IMR-90 (cell line): ENCODE data around the gene FAM174B. TPM values are rescaled to one million over a fixed set of nuclear protein-coding genes. Genes with fewer than 3 reads are reported as not detected.

Source experiments
- ATAC-seq: fragments of 200-7000 bp; cut with Tn5 transposase; 2 replicates; pipeline ENCODE4 v1.9.1; 2020; ENCODE audit warnings: low read depth, mild to moderate bottlenecking, moderate library complexity
- BruUV-seq: library from RNA; stranded (reverse); fragments of 400-500 nt; replicated peaks from 2 replicates; lab custom pipeline; 2021; lab: Mats Ljungman, UMichigan
- CTCF ChIA-PET: fragments of 300-600 bp; formaldehyde crosslinking; extraction: SDS; loops from one replicate; lab custom pipeline; 2021; ENCODE audit warnings: antibody characterized with exemption; lab: Yijun Ruan, JAX
- POLR2A ChIA-PET: fragments of 300-600 bp; sonication (Branson Sonifier 250); formaldehyde crosslinking; loops from one replicate; lab custom pipeline; 2022; ENCODE audit warnings: antibody characterized with exemption; ENCODE audit not compliant: unreplicated experiment; lab: Charles Lee
- DNase-seq: peaks from one replicate; pipeline ENCODE4 v3.0.0; 2013
- H2AFZ ChIP-seq: replicated peaks from 2 replicates; pipeline ENCODE3; 2013; ENCODE audit warnings: low read length, mild to moderate bottlenecking; ENCODE audit not compliant: poor library complexity
- H2AK5ac ChIP-seq: 2 replicates; pipeline ENCODE4 v1.6.1; 2013; ENCODE audit warnings: low read depth, low read length, inconsistent platforms
- H2AK9ac ChIP-seq: replicated peaks from 2 replicates; pipeline ENCODE3; 2013; ENCODE audit warnings: mild to moderate bottlenecking, low read depth, low read length, moderate library complexity; ENCODE audit not compliant: poor library complexity
- H2BK120ac ChIP-seq: 2 replicates; pipeline ENCODE4 v1.6.1; 2013; ENCODE audit warnings: low read depth, low read length, inconsistent platforms
- H2BK15ac ChIP-seq: 3 replicates; pipeline ENCODE4 v1.6.1; 2013; ENCODE audit warnings: low read depth, low read length, inconsistent platforms
- H2BK20ac ChIP-seq: 2 replicates; pipeline ENCODE4 v1.6.1; 2013; ENCODE audit warnings: low read depth, mild to moderate bottlenecking, inconsistent platforms, low read length, moderate library complexity
- H2BK5ac ChIP-seq: 2 replicates; pipeline ENCODE4 v1.6.1; 2013; ENCODE audit warnings: mild to moderate bottlenecking, low read depth, low read length, inconsistent platforms; ENCODE audit not compliant: poor library complexity, severe bottlenecking
- H3K14ac ChIP-seq: replicated peaks from 2 replicates; pipeline ENCODE4 v1.6.1; 2013; ENCODE audit warnings: low read depth, low read length, inconsistent platforms
- H3K18ac ChIP-seq: 2 replicates; pipeline ENCODE4 v1.6.1; 2013; ENCODE audit warnings: low read depth, low read length, control low read depth
- H3K23ac ChIP-seq: 2 replicates; pipeline ENCODE4 v1.6.1; 2013; ENCODE audit warnings: low read depth, low read length, inconsistent platforms
- H3K27ac ChIP-seq: 2 replicates; pipeline ENCODE4 v1.5.1; 2013; ENCODE audit warnings: mild to moderate bottlenecking, control low read depth, low read length; ENCODE audit not compliant: insufficient read depth
- H3K27me3 ChIP-seq: 2 replicates; pipeline ENCODE4 v1.6.1; 2013; ENCODE audit warnings: low read length; ENCODE audit not compliant: control insufficient read depth, insufficient read depth
- H3K36me3 ChIP-seq: 2 replicates; pipeline ENCODE4 v1.6.1; 2013; ENCODE audit warnings: low read length, mixed read lengths; ENCODE audit not compliant: control insufficient read depth, insufficient read depth
- H3K4ac ChIP-seq: 2 replicates; pipeline ENCODE4 v1.6.1; 2013; ENCODE audit warnings: low read depth, low read length, inconsistent platforms
- H3K4me1 ChIP-seq: 2 replicates; pipeline ENCODE4 v1.6.1; 2013; ENCODE audit warnings: low read length, mixed read lengths; ENCODE audit not compliant: control insufficient read depth, insufficient read depth
- H3K4me2 ChIP-seq: 2 replicates; pipeline ENCODE4 v1.6.1; 2013; ENCODE audit warnings: low read depth, mild to moderate bottlenecking, control low read depth, low read length, moderate library complexity
- H3K4me3 ChIP-seq: 2 replicates; pipeline ENCODE4 v1.5.1; 2013; ENCODE audit warnings: low read depth, mild to moderate bottlenecking, control low read depth, low read length, moderate library complexity; ENCODE audit not compliant: insufficient read depth
- H3K56ac ChIP-seq: 2 replicates; pipeline ENCODE4 v1.6.1; 2013; ENCODE audit warnings: low read length, inconsistent platforms; ENCODE audit not compliant: insufficient read depth; ENCODE audit errors: extremely low read depth
- H3K79me1 ChIP-seq, 2 experiments: 2 replicates each; pipeline ENCODE4 v1.6.1; 2013; ENCODE audit warnings: low read length in 2 of 2, inconsistent platforms in 1 of 2, low read depth in 1 of 2
- H3K9ac ChIP-seq: 2 replicates; pipeline ENCODE4 v1.6.1; 2013; ENCODE audit warnings: low read depth, low read length, control low read depth
- H3K9me1 ChIP-seq: 2 replicates; pipeline ENCODE4 v1.6.1; 2013; ENCODE audit warnings: low read length, inconsistent platforms; ENCODE audit not compliant: insufficient read depth
- H3K9me3 ChIP-seq: 2 replicates; pipeline ENCODE4 v1.6.1; 2013; ENCODE audit warnings: low read length; ENCODE audit not compliant: control insufficient read depth, insufficient read depth
- H4K20me1 ChIP-seq: 2 replicates; pipeline ENCODE4 v1.6.1; 2013; ENCODE audit warnings: low read length, inconsistent platforms; ENCODE audit not compliant: insufficient read depth
- H4K5ac ChIP-seq: 2 replicates; pipeline ENCODE4 v1.6.1; 2013; ENCODE audit warnings: mild to moderate bottlenecking, low read depth, low read length, control low read depth
- H4K8ac ChIP-seq, 2 experiments: 2 replicates each; pipeline ENCODE4 v1.6.1; 2013; ENCODE audit warnings: low read depth in 2 of 2, low read length in 2 of 2, control low read depth in 1 of 2, inconsistent platforms in 1 of 2
- H4K91ac ChIP-seq: 2 replicates; pipeline ENCODE4 v1.6.1; 2013; ENCODE audit warnings: low read depth, low read length, inconsistent platforms; ENCODE audit not compliant: insufficient read depth
- BHLHE40 ChIP-seq: fragments of 150-350 bp; IDR thresholded peaks from 2 replicates; pipeline ENCODE4 v1.6.1; 2016; ENCODE audit warnings: mild to moderate bottlenecking, low read depth, low read length
- CEBPB ChIP-seq: IDR thresholded peaks from 2 replicates; pipeline ENCODE4 v1.6.1; 2012; ENCODE audit warnings: low read depth, low read length, improper control_type of control experiment
- CHD1 ChIP-seq: IDR thresholded peaks from 2 replicates; pipeline ENCODE4 v1.6.1; 2012; ENCODE audit warnings: low read depth, low read length, improper control_type of control experiment
- CTCF ChIP-seq: conservative IDR thresholded peaks from 2 replicates; pipeline ENCODE4 v1.5.1; 2012; ENCODE audit warnings: mild to moderate bottlenecking, low read depth, low read length, improper control_type of control experiment
- ELK1 ChIP-seq: fragments of 150-350 bp; IDR thresholded peaks from 2 replicates; pipeline ENCODE4 v1.6.1; 2016; ENCODE audit warnings: low read depth, mild to moderate bottlenecking, low read length, moderate library complexity, borderline replicate concordance
- FOS ChIP-seq: fragments of 150-350 bp; IDR thresholded peaks from 2 replicates; pipeline ENCODE4 v1.6.1; 2016; ENCODE audit warnings: low read depth, low read length
- MAFK ChIP-seq: IDR thresholded peaks from 2 replicates; pipeline ENCODE4 v1.6.1; 2012; ENCODE audit warnings: low read depth, low read length, improper control_type of control experiment
- MAZ ChIP-seq: IDR thresholded peaks from 2 replicates; pipeline ENCODE4 v1.6.1; 2012; ENCODE audit warnings: low read depth, mild to moderate bottlenecking, low read length, improper control_type of control experiment, moderate library complexity, borderline replicate concordance
- MXI1 ChIP-seq: IDR thresholded peaks from 2 replicates; pipeline ENCODE4 v1.6.1; 2012; ENCODE audit warnings: low read depth, mild to moderate bottlenecking, low read length, moderate library complexity, borderline replicate concordance
- NFE2L2 ChIP-seq: fragments of 150-350 bp; IDR thresholded peaks from 2 replicates; pipeline ENCODE4 v1.6.1; 2016; ENCODE audit warnings: low read depth, mild to moderate bottlenecking, low read length
- POLR2A ChIP-seq: IDR thresholded peaks from 2 replicates; pipeline ENCODE4 v1.6.1; 2012; ENCODE audit warnings: mild to moderate bottlenecking, low read depth, low read length
- RAD21 ChIP-seq: IDR thresholded peaks from 2 replicates; pipeline ENCODE4 v1.6.1; 2012; ENCODE audit warnings: low read length, improper control_type of control experiment
- RCOR1 ChIP-seq: IDR thresholded peaks from 2 replicates; pipeline ENCODE4 v1.6.1; 2012; ENCODE audit warnings: mild to moderate bottlenecking, low read length, improper control_type of control experiment; ENCODE audit not compliant: insufficient replicate concordance
- RFX5 ChIP-seq: IDR thresholded peaks from 2 replicates; pipeline ENCODE4 v1.8.0; 2012; ENCODE audit warnings: low read depth, mild to moderate bottlenecking, low read length, moderate library complexity
- SMC3 ChIP-seq: fragments of 150-350 bp; IDR thresholded peaks from 2 replicates; pipeline ENCODE4 v1.6.1; 2016; ENCODE audit warnings: low read depth, mild to moderate bottlenecking, antibody characterized with exemption, low read length, moderate library complexity
- USF2 ChIP-seq: fragments of 150-350 bp; IDR thresholded peaks from 2 replicates; pipeline ENCODE4 v1.6.1; 2017; ENCODE audit warnings: mild to moderate bottlenecking, antibody characterized with exemption, low read length, low read depth
- WGBS, 2 experiments: methylation state at CpG; one replicate each; pipeline versions ENCODE4 v1.1.5 to v1.1.7; 2013; ENCODE audit warnings: missing lambda C conversion rate in 2 of 2; ENCODE audit not compliant: insufficient read length in 1 of 2; ENCODE audit errors: extremely low coverage in 2 of 2; 5-methylcytosine and 5-hydroxymethylcytosine counted together
- dilution Hi-C: fragments of 300-500 bp; cut with HindIII; formaldehyde crosslinking; loops from one replicate; pipeline ENCODE4 v1.14.3; 2018; ENCODE audit warnings: low sequenced_read_pairs; ENCODE audit not compliant: unreplicated experiment
- in situ Hi-C: fragments of 300-500 bp; cut with MboI; formaldehyde crosslinking; loops from 3 replicates; pipeline ENCODE4 v1.14.3; 2019; ENCODE audit warnings: low sequenced_read_pairs, inconsistent platforms, mixed read lengths
- intact Hi-C: fragments of 100-400 bp; cut with micrococcal nuclease; formaldehyde crosslinking; loops from 2 replicates; pipeline ENCODE4 v1.10.0; 2022
- polyA plus RNA-seq, 3 experiments: library from polyadenylated mRNA; depleted of rRNA; stranded (reverse); fragments of >200 nt; gene quantifications; 2 replicates each; pipeline ENCODE4 v1.2.3, GENCODE V29; 2012; ENCODE audit warnings: low replicate concordance in 1 of 3
- total RNA-seq: library from RNA; depleted of rRNA; stranded (reverse); fragments of >200 nt; gene quantifications from 2 replicates; pipeline ENCODE4 v1.2.3, GENCODE V29; 2012

The FAM174B gene
- total and polyA plus RNA-seq, 2 of the 4 experiments (the other 2 are of a cell fraction) = 0.18 to 0.56 TPM

- no TSS peak for BruUV-seq
- H2AK9ac ChIP-seq = no peak overlapping the region
- DNase-seq (no peak), ATAC-seq (no peak)
- no peaks in the 10 kb centered on the region for H3K9me3 ChIP-seq
- H4K8ac ChIP-seq = no peak overlapping the region
- H2AK5ac ChIP-seq = no peak overlapping the region
- H4K5ac ChIP-seq = no peak overlapping the region
- peaks cover 14% of the 10 kb centered on the region for H3K27me3 ChIP-seq
- ChIA-PET CTCF (no interaction called here), POLR2A (no interaction called here)
- no peak overlapping the region for H2BK15ac ChIP-seq
- no peak overlapping the region for H3K14ac ChIP-seq
- dilution Hi-C loops = no loop called here
- no peak overlapping the region for H3K9ac ChIP-seq
- no peak overlapping the region for H3K18ac ChIP-seq
- H4K91ac ChIP-seq = no peak overlapping the region
- H3K23ac ChIP-seq = no peak overlapping the region
- no peak overlapping the region for H2BK20ac ChIP-seq
- no peak overlapping the region for H3K4me2 ChIP-seq
- TF ChIP-seq RFX5 (no peak), CHD1 (no peak), SMC3 (no peak), MAZ (no peak), MXI1 (no peak), NFE2L2 (no peak), POLR2A (no peak), CTCF (no peak), FOS (no peak), RCOR1 (no peak), BHLHE40 (no peak), RAD21 (no peak), USF2 (no peak), ELK1 (no peak), MAFK (no peak), CEBPB (no peak)
- no peak overlapping the region for H2AFZ ChIP-seq
- H3K4me3 ChIP-seq = no peak overlapping the region
- no peaks in the 10 kb centered on the region for H4K20me1 ChIP-seq
- H3K4me1 ChIP-seq = peaks cover 4% of the 10 kb centered on the region; the same call in 1 of the 2 replicates
- H3K27ac ChIP-seq = no peak overlapping the region
- no peak overlapping the region for H3K56ac ChIP-seq
- no peak overlapping the region for H3K4ac ChIP-seq
- no peak overlapping the region for H2BK120ac ChIP-seq
- H3K9me1 ChIP-seq = no peaks in the 10 kb centered on the region
- intact Hi-C loops = no loop called here
- H2BK5ac ChIP-seq = no peak overlapping the region
- WGBS, 2 experiments = 22% methylated on average over 1 of the region's 2 CpGs; no CpG with 5 or more reads in 1 of the 2 experiments
- no peaks in the 10 kb centered on the region for H3K36me3 ChIP-seq
- H3K79me1 ChIP-seq = no peaks in the 10 kb centered on the region
- in situ Hi-C loops = no loop called here
Observed at GRCh38 chr15:92669432-92669831, 13.9 kb upstream of the FAM174B start.
